ENCODE results near the gene COL6A2. TPM values are rescaled to one million over a fixed set of nuclear protein-coding genes. Genes with fewer than 3 reads are reported as not detected.

Gene COL6A2
- total and polyA plus RNA-seq, 2 experiments from 2014 or later = 28.4 to 89.2 TPM

DNA sequence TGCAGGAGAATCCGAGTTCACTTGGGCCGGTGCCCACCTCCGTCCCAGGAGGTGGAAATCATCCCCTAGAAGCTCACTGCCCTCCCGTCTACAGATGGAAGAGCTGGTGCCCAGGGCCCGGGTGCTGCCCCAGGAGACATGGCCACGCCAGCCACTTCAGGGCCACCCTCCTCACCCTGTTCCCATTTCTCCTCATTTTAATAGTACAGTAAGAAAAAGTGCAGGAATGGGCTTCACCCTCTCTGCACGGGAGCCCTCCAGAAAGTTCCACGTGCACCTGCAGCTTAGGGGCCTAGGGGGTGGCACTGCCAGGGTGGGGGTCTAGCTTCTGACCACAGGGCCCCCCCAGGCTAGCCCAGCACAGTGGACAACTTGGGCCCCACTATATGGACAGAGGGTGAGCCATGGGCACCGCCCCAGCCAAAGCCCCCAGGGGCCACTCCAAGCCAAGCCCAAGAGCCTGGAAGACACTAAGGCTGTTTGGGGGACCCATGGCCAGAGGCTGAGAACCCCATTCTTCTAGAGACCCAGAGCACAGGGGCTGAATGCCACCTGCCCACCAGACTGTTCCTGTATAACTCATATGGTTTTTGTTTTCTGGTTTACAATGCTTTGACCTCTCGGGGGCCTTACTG lies 60.9 kb downstream of the COL6A2 start:
- no peaks in the 10 kb centered on the region for H3K27me3 ChIP-seq (ENCODE audit: insufficient read depth)
- H2AFZ ChIP-seq = no peak overlapping the region
- ATAC-seq (no peak), DNase-seq (ENCODE audit: low spot score) (no peak)
- Mint-ChIP-seq H3K4me1 (no peaks in the 10 kb centered on the region), H3K27ac (no peak overlapping the region), H3K27me3 (ENCODE audit: insufficient read depth, low read depth, poor library complexity) (peaks cover 27% of the 10 kb centered on the region), H3K4me3 (no peak overlapping the region), H3K9me3 (peaks cover 20% of the 10 kb centered on the region), H3K36me3 (ENCODE audit: low read depth) (peaks cover 41% of the 10 kb centered on the region)
- H3K27ac ChIP-seq (ENCODE audit: low read depth) = no peak overlapping the region
- H3K4me3 ChIP-seq = no peak overlapping the region
- 0 out of 2 replicates have a peak, but pooled peaks cover 4% of the 10 kb centered on the region for H3F3A ChIP-seq (replicated peaks; ENCODE audit: low read depth)
- TF ChIP-seq, protein P1, sequence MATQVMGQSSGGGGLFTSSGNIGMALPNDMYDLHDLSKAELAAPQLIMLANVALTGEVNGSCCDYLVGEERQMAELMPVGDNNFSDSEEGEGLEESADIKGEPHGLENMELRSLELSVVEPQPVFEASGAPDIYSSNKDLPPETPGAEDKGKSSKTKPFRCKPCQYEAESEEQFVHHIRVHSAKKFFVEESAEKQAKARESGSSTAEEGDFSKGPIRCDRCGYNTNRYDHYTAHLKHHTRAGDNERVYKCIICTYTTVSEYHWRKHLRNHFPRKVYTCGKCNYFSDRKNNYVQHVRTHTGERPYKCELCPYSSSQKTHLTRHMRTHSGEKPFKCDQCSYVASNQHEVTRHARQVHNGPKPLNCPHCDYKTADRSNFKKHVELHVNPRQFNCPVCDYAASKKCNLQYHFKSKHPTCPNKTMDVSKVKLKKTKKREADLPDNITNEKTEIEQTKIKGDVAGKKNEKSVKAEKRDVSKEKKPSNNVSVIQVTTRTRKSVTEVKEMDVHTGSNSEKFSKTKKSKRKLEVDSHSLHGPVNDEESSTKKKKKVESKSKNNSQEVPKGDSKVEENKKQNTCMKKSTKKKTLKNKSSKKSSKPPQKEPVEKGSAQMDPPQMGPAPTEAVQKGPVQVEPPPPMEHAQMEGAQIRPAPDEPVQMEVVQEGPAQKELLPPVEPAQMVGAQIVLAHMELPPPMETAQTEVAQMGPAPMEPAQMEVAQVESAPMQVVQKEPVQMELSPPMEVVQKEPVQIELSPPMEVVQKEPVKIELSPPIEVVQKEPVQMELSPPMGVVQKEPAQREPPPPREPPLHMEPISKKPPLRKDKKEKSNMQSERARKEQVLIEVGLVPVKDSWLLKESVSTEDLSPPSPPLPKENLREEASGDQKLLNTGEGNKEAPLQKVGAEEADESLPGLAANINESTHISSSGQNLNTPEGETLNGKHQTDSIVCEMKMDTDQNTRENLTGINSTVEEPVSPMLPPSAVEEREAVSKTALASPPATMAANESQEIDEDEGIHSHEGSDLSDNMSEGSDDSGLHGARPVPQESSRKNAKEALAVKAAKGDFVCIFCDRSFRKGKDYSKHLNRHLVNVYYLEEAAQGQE (IDR thresholded peaks at IDR 0.05; ENCODE audit: unreplicated experiment) = no peak
- TF ChIP-seq CREB1 (CRISPR knock-in tag; IDR thresholded peaks at IDR 0.05; ENCODE audit: low read depth) (no peak), STAT1 (IDR thresholded peaks at IDR 0.05; ENCODE audit: unreplicated experiment) (no peak), EZH2 (IDR thresholded peaks at IDR 0.05; ENCODE audit: low read depth, unreplicated experiment) (no peak), JUNB (IDR thresholded peaks at IDR 0.05; ENCODE audit: unreplicated experiment) (no peak), ZNF114 (CRISPR knock-in tag; IDR thresholded peaks at IDR 0.05) (no peak), ZNF331 (CRISPR knock-in tag; IDR thresholded peaks at IDR 0.05; ENCODE audit: low read depth) (no peak), EZH2phosphoT487 (IDR thresholded peaks at IDR 0.05; ENCODE audit: unreplicated experiment) (no peak), NANOG (IDR thresholded peaks at IDR 0.05; ENCODE audit: borderline replicate concordance) (no peak), POLR2AphosphoS5 (IDR thresholded peaks at IDR 0.05; ENCODE audit: low read depth) (no peak)
- TF ChIP-seq, protein P2, sequence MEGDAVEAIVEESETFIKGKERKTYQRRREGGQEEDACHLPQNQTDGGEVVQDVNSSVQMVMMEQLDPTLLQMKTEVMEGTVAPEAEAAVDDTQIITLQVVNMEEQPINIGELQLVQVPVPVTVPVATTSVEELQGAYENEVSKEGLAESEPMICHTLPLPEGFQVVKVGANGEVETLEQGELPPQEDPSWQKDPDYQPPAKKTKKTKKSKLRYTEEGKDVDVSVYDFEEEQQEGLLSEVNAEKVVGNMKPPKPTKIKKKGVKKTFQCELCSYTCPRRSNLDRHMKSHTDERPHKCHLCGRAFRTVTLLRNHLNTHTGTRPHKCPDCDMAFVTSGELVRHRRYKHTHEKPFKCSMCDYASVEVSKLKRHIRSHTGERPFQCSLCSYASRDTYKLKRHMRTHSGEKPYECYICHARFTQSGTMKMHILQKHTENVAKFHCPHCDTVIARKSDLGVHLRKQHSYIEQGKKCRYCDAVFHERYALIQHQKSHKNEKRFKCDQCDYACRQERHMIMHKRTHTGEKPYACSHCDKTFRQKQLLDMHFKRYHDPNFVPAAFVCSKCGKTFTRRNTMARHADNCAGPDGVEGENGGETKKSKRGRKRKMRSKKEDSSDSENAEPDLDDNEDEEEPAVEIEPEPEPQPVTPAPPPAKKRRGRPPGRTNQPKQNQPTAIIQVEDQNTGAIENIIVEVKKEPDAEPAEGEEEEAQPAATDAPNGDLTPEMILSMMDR (conservative IDR thresholded peaks at IDR 0.05; ENCODE audit: low read depth in 2 of 2) = no peak
- TF ChIP-seq, protein P3, sequence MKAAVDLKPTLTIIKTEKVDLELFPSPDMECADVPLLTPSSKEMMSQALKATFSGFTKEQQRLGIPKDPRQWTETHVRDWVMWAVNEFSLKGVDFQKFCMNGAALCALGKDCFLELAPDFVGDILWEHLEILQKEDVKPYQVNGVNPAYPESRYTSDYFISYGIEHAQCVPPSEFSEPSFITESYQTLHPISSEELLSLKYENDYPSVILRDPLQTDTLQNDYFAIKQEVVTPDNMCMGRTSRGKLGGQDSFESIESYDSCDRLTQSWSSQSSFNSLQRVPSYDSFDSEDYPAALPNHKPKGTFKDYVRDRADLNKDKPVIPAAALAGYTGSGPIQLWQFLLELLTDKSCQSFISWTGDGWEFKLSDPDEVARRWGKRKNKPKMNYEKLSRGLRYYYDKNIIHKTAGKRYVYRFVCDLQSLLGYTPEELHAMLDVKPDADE (IDR thresholded peaks at IDR 0.05) = no peak
- TF ChIP-seq, protein P4, sequence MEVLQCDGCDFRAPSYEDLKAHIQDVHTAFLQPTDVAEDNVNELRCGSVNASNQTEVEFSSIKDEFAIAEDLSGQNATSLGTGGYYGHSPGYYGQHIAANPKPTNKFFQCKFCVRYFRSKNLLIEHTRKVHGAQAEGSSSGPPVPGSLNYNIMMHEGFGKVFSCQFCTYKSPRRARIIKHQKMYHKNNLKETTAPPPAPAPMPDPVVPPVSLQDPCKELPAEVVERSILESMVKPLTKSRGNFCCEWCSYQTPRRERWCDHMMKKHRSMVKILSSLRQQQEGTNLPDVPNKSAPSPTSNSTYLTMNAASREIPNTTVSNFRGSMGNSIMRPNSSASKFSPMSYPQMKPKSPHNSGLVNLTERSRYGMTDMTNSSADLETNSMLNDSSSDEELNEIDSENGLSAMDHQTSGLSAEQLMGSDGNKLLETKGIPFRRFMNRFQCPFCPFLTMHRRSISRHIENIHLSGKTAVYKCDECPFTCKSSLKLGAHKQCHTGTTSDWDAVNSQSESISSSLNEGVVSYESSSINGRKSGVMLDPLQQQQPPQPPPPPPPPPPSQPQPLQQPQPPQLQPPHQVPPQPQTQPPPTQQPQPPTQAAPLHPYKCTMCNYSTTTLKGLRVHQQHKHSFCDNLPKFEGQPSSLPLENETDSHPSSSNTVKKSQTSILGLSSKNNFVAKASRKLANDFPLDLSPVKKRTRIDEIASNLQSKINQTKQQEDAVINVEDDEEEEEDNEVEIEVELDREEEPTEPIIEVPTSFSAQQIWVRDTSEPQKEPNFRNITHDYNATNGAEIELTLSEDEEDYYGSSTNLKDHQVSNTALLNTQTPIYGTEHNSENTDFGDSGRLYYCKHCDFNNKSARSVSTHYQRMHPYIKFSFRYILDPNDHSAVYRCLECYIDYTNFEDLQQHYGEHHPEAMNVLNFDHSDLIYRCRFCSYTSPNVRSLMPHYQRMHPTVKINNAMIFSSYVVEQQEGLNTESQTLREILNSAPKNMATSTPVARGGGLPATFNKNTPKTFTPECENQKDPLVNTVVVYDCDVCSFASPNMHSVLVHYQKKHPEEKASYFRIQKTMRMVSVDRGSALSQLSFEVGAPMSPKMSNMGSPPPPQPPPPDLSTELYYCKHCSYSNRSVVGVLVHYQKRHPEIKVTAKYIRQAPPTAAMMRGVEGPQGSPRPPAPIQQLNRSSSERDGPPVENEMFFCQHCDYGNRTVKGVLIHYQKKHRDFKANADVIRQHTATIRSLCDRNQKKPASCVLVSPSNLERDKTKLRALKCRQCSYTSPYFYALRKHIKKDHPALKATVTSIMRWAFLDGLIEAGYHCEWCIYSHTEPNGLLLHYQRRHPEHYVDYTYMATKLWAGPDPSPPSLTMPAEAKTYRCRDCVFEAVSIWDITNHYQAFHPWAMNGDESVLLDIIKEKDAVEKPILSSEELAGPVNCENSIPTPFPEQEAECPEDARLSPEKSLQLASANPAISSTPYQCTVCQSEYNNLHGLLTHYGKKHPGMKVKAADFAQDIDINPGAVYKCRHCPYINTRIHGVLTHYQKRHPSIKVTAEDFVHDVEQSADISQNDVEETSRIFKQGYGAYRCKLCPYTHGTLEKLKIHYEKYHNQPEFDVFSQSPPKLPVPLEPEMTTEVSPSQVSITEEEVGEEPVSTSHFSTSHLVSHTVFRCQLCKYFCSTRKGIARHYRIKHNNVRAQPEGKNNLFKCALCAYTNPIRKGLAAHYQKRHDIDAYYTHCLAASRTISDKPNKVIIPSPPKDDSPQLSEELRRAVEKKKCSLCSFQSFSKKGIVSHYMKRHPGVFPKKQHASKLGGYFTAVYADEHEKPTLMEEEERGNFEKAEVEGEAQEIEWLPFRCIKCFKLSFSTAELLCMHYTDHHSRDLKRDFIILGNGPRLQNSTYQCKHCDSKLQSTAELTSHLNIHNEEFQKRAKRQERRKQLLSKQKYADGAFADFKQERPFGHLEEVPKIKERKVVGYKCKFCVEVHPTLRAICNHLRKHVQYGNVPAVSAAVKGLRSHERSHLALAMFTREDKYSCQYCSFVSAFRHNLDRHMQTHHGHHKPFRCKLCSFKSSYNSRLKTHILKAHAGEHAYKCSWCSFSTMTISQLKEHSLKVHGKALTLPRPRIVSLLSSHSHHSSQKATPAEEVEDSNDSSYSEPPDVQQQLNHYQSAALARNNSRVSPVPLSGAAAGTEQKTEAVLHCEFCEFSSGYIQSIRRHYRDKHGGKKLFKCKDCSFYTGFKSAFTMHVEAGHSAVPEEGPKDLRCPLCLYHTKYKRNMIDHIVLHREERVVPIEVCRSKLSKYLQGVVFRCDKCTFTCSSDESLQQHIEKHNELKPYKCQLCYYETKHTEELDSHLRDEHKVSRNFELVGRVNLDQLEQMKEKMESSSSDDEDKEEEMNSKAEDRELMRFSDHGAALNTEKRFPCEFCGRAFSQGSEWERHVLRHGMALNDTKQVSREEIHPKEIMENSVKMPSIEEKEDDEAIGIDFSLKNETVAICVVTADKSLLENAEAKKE (CRISPR knock-in tag; IDR thresholded peaks at IDR 0.05) = no peak
- H3K4me1 ChIP-seq (ENCODE audit: insufficient read depth) = no peaks in the 10 kb centered on the region
- no peaks in the 10 kb centered on the region for H3K9me2 ChIP-seq (ENCODE audit: insufficient read depth)
- H3K79me2 ChIP-seq (replicated peaks; ENCODE audit: insufficient read depth) = no peaks in the 10 kb centered on the region
- H4K20me1 ChIP-seq (replicated peaks; ENCODE audit: insufficient read depth) = no peaks in the 10 kb centered on the region
- H3K4me2 ChIP-seq = no peak overlapping the region
- H3K36me3 ChIP-seq (ENCODE audit: insufficient read depth) = no peaks in the 10 kb centered on the region

All from GM23338 (cell line).